Activated CD8-positive, alpha-beta memory T cell treated with anti-CD3 and anti-CD28 coated beads for 36 hours (primary cell): ENCODE measurements around the gene EEIG1. TPM values are rescaled to one million over a fixed set of nuclear protein-coding genes. Genes with fewer than 3 reads are reported as not detected.

Experiments used
- CTCF ChIA-PET: fragments of 350-600 bp; sonication (Branson Sonifier 250); formaldehyde crosslinking; loops from one replicate; lab custom pipeline; 2021; ENCODE audit warnings: antibody characterized with exemption; lab: Charles Lee
- POLR2A ChIA-PET: fragments of 350-600 bp; sonication (Branson Sonifier 250); formaldehyde crosslinking; loops from one replicate; lab custom pipeline; 2021; ENCODE audit warnings: antibody characterized with exemption; lab: Charles Lee
- total RNA-seq, 2 experiments: library from RNA; stranded (reverse); gene quantifications; one replicate each; pipeline ENCODE4 v1.2.3, GENCODE V29; 2021

The EEIG1 gene
- total RNA-seq, 2 experiments from 2014 or later = 47.3 to 48.5 TPM

DNA sequence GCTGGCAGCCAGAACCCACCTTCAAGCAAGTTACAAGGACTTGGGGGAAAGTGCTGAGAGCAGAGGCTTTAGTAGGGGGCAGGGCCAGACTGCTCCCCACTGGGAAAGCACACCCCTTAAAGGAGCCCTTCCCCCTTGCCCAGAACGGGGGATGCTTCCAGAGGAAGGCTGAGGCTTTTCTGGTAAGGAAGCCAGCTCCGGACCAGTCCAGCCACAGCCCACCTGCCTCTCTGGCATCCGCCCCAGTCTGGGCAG, 38.9 kb downstream of the EEIG1 start:
- CTCF ChIA-PET = interaction anchor here (0.9 to 6.7 kb wide), 17 partner anchors 8 to 176 kb away, joined by 3 to 117 read pairs (median 6); partner anchors contain the start of genes EEIG1 and PIP5KL1
- POLR2A ChIA-PET = interaction anchor here (0.5 to 1.1 kb wide), 3 partner anchors 25 to 38 kb away, joined by 3 read pairs; partner anchors contain the start of gene ST6GALNAC4

DNA sequence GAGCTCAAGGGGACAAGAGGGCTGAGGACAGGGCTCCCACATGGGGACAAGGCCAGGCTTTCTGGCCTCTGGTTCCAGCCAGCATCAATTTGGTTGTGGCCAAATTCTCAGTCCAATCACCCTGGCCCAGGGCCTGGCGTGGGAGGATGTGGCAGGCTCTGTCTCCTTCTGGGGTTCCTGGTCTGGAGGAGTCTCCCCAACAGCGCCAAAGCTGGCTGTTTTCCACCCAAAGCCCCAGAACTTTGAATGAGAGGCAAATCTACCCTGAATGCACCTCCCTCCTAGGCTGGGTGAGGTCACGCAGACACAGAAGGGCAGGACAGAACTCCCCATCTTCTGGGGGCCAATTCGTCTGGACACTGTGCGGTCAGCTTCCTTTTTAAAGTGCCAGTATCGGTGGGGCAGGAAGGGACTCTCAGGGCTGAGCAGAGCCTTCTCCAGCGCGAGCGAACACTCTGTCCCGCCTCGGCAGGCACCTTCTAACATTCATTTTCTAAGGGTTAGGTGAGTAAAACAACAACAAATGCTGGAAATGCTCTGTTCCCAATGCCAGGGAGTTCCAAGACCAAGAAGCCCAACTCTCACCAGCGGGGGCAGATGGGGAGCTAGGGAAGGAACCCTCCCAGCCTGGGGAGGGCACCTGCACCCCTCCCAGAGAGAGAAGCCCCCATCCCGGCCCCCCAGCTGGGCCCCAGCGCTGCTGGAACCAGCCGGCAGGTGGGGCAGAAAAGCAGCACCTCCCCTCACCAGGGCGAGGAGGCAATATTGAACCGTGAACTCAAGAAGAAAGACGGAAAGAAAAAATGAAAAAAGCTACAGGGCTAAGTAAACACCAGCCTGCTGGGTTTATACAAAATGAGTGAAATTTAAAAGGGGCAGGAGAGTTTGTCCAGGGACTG, 39.5 kb downstream of the EEIG1 start:
- POLR2A ChIA-PET = interaction anchor here (0.7 to 1.1 kb wide), 2 partner anchors 25 to 39 kb away, joined by 3 read pairs; partner anchors contain the start of gene ST6GALNAC4
- CTCF ChIA-PET = interaction anchor here (0.6 to 6.7 kb wide), 10 partner anchors 8 to 349 kb away, joined by 3 to 117 read pairs (median 7); partner anchors contain the start of genes EEIG1 and PIP5KL1

DNA sequence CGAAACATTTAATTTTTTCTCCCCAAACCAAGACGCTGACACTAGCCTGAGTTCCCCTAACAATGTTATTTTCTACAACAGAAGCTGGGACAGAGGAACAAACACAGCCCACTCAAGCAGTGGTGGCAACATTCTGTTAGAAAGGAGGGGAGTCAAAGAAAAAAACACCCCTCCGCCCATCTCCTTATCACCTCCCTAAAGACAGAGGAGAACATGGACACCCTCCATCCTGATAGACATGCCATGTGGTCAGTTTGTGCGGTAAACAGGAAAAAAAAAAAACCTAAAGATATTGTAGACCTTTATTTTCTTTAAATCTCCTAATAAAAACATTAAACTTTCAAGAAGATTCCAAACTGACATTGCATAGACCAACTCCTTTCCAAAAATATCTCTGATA, 40.2 kb downstream of the EEIG1 start:
- ChIA-PET CTCF (interaction anchor here (2.8 to 6.7 kb wide), 3 partner anchors 13 to 93 kb away, joined by 10 to 117 read pairs (median 66); no protein-coding TSS in a partner anchor), POLR2A (no interaction called here)

DNA sequence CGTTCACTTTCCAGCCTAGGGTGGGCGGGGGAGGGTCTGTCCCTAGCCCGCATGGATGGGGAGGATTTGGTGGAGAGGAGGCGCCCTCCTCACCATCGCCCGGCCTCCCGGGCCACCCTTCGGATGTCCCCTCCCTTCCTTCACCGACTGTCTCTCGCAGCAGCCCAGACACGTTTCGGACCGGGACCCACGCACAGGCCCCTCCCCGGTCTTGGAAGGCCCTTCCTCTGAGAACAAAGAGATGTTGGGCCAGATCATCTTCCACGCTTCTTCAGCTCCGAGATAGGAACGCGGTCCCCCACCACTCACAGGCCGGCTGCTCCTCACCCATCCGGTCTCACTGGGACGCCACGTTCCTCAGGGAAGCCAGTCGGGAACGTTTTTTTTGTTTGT, 42.5 kb downstream of the EEIG1 start:
- POLR2A ChIA-PET = no interaction called here
- CTCF ChIA-PET = interaction anchor here (4.3 kb wide), 1 partner anchor 97 kb away, joined by 17 read pairs; no protein-coding TSS in a partner anchor

DNA sequence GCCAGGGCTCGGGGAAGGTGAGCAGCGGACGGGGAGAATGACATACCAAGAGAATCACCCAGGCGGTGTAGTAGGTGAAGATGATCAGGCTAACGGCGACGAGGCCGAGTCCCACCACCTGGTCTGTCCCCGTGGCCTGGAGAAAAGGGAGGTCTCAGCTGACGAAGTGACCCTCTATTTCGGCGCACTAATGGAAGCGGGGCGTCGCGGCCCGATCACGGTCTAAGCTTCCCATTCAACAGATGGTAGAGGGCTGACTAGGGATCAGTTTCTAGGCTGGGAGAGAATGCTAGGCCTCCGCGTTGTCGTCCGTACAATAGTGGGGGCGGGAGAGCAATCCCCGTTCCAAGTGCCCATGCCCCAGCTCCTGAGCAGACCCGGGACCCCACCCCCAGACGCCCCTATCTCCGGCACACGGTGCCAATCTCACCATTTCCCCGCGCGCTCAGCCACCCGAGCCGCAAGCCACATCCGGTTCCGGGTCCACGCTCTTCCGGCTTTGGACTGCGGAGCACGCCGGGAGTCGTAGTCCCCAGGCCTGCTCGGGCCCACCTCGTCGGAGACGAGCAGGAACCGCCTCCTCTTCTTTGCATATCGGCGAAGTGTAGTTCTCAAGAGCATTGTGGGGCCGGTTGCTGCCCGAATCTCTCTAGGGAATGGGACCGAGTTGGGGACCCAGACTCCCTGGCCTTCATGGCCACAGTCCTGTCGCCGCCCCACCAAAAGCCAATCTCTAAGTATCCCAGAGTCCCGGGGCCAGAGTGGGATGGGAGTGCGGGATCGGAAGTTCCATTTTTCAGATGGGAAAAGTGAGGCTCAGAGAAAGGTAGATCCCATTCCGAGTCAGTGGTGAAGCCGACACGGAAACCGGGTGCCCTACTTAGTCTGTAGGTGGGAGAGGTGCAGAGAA, 43.1 kb downstream of the EEIG1 start, which contains the start of gene DPM2:
Gene DPM2, minus strand, starts transcription at position 467 of the 910 bp plus-strand sequence. Its CDS starts 34 bp downstream, at position 433.
- ChIA-PET POLR2A (interaction anchor here (0.5 to 1.4 kb wide), 4 partner anchors 21 to 191 kb away, joined by 3 to 4 read pairs (median 4); partner anchors contain the start of genes EEIG1 and ST6GALNAC4), CTCF (interaction anchor here (0.6 to 4.3 kb wide), 7 partner anchors 17 to 97 kb away, joined by 3 to 17 read pairs (median 4); partner anchors contain the start of gene EEIG1)

DNA sequence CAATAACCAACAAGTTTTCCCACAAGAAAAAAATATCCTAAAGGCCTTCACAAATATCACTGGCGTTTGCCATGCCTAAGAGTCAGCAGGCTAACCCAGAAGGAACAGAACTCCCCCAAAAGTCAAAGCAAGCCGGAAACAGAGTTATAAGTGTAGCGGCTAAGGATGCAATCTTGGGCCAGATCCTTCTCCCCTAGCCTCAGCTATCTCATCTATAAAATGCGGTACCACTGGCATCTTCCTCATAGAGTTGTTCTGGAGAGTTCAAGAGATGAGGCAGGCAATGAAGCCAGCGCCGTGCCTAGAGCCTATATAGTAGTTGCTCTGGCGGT, 43.8 kb downstream of the EEIG1 start:
- ChIA-PET POLR2A (interaction anchor here (0.5 to 1.4 kb wide), 4 partner anchors 20 to 191 kb away, joined by 3 to 4 read pairs (median 4); partner anchors contain the start of genes EEIG1 and ST6GALNAC4), CTCF (interaction anchor here (0.6 to 4.3 kb wide), 8 partner anchors 16 to 151 kb away, joined by 3 to 17 read pairs (median 4); partner anchors contain the start of genes CDK9 and EEIG1)

DNA sequence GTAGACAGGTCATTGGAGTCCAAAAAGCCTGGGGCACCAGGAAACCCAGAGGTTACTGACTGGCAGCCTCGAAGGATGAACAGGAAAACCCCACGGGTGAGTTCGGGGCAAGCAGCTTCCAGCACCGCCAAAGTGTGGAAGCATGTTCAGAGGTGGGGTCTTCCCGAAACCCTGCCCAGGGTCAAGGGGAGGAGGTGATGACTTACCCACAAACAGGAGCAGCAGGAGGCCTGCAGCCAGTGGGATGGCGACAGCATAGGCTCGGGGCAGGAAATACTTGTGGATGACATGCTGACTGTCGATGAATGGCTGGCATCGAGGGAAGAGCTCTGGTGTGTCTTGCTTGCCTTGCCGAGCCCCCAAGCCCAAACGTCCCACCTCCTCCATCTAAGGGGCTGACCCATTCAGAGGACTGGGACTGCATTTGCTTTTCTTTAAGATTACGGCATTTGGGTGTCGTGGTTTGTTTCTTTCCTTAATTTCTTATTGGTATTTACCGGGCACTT, 44.4 kb downstream of the EEIG1 start:
- ChIA-PET CTCF (interaction anchor here (0.6 to 4.3 kb wide), 6 partner anchors 15 to 151 kb away, joined by 3 to 17 read pairs (median 4); partner anchors contain the start of genes CDK9 and EEIG1), POLR2A (interaction anchor here (0.5 to 1.4 kb wide), 3 partner anchors 19 to 192 kb away, joined by 3 to 4 read pairs (median 3); partner anchors contain the start of gene ST6GALNAC4)

DNA sequence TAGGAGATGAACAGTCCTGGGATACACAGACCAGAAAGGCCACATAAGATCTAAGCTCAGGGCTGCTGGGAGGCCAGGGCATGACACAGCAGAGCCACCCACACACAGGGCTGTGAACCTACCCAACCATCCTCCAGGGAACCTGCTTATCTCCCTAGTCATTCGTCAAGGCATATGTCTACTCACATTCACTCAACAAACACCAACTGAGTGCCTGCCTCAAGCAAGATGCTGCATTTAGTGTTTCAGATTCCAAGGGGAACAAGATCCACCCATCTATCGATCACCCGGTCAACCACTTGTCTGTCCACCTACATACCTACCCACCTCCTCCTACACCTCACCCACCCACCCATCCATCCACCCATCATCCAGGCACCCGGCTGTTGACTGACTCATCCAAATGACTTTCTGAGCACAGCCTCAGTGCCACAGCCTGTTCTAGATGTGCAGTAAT, 45.0 kb downstream of the EEIG1 start:
- CTCF ChIA-PET = interaction anchor here (1.9 to 4.3 kb wide), 2 partner anchors 15 to 99 kb away, joined by 5 to 17 read pairs; no protein-coding TSS in a partner anchor
- POLR2A ChIA-PET = interaction anchor here (0.5 kb wide), 1 partner anchor 55 kb away, joined by 3 read pairs; no protein-coding TSS in a partner anchor

DNA sequence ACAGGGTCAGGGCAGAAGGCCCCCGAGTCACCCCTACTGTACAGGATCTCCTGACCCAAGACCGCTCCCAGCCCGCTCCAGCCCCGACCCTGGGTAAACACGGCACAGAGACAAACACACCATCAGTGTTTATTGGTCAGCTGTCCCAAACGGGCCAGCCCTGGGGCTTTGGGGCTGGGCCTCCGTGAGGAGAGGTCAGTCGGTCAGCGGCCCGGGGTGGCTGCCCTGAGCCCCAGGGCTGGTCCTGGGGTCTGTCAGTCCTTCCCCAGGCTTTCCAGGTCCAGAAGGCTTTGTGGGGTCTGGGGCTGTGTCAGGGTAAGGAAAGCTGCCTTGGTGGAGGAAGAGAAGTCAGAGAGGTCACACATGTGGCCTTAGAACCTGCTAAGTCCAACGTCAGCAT, 45.8 kb downstream of the EEIG1 start:
- CTCF ChIA-PET = interaction anchor here (0.8 to 4.3 kb wide), 2 partner anchors 9 to 100 kb away, joined by 3 to 17 read pairs; no protein-coding TSS in a partner anchor
- POLR2A ChIA-PET = no interaction called here

DNA sequence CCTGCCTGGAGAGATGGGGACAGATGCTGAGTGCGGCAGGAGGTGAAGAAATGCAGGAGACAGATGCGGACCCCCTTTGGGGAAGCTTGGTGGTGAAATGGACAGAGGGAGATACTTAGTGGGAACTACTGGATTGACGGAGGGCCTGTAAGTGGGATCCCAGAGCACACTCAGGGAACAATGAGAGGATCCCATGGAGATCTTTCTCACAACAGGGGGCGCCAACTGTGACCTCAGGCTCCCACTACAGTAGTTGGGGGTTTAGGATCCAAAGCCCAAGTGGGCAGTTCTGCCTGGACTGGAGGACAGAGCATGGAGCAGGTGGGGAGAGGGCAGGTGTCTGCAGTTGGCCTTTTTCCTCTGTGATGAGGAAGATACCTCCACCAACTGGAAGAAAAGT, 46.5 kb downstream of the EEIG1 start:
- CTCF ChIA-PET = interaction anchor here (1.2 to 4.3 kb wide), 3 partner anchors 8 to 101 kb away, joined by 3 to 17 read pairs (median 6); no protein-coding TSS in a partner anchor
- POLR2A ChIA-PET = no interaction called here

DNA sequence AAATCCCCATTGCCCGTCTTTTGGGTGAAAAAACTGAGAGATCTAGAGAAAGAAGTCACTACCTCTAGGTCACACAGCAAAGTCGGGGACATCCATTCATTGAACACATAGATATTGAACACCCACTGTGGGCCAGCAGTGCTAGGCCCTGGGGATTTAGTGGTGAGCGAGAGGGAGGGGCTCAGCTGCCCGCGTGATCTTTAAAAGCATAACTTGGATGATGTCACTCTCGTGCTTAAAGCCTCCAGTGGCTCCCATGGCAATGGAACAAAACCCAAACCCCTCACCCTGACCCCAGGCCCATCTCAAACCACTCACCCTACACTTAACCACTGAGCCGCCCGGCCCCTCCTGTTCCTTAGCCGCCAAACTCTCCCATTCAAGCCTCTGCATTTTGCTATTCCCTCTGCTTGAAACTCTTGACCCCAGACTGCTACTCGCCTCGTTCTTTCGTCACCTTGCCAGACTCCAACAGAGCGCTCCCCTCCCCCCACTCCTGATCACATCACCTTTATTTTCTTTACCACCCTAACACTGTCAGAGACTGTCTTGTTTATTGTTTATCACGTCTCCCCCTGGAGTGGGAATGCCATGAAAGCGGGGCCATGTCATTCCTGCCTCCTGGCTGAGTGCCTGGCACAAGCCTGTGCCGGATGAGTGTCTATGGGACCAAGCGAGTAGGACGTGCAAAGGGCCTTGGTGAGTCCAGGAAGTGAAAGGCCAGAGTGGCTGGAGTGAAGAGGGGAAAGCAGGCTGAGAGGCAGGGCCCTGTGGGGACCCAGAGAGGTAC, 49.5 kb downstream of the EEIG1 start:
- ChIA-PET POLR2A (interaction anchor here (1.0 kb wide), 1 partner anchor 196 kb away, joined by 5 read pairs; the partner anchor contains the start of gene TOR2A), CTCF (interaction anchor here (1.3 to 2.1 kb wide), 2 partner anchors 12 to 104 kb away, joined by 3 to 8 read pairs; no protein-coding TSS in a partner anchor)

Other genes starting within 250 kb of the EEIG1 start
- gene TOR2A, start 245.7 kb downstream of the EEIG1 start, total RNA-seq = 10 to 100 TPM; 24.9 TPM
- 10 to 100 TPM; 17.4 to 18.3 TPM for gene SH2D3C, start 202.3 kb downstream of the EEIG1 start, total RNA-seq
- gene CDK9, start 195.0 kb downstream of the EEIG1 start, total RNA-seq = 100 to 1,000 TPM; 103 to 109 TPM
- gene FPGS, start 178.1 kb downstream of the EEIG1 start, total RNA-seq = 100 to 1,000 TPM; 106 to 107 TPM
- gene ENG, start 126.3 kb downstream of the EEIG1 start, total RNA-seq = 10 to 100 TPM; 19.0 to 20.5 TPM
- gene AK1, start 103.3 kb downstream of the EEIG1 start, total RNA-seq = 10 to 100 TPM; 11.6 to 12.6 TPM
- 10 to 100 TPM; 52.6 to 61.1 TPM for gene ST6GALNAC6, start 81.4 kb downstream of the EEIG1 start, total RNA-seq
- 10 to 100 TPM; 44.1 to 44.2 TPM for gene ST6GALNAC4, start 63.9 kb downstream of the EEIG1 start, total RNA-seq
- 1 to 10 TPM; 1.0 to 2.5 TPM for gene PIP5KL1, start 50.2 kb downstream of the EEIG1 start, total RNA-seq
- 10 to 100 TPM; 74.8 to 76.5 TPM for gene DPM2, start 43.1 kb downstream of the EEIG1 start, total RNA-seq
- gene NAIF1, start 86.3 kb upstream of the EEIG1 start, total RNA-seq = 10 to 100 TPM; 13.3 to 15.1 TPM
- 10 to 100 TPM; 15.5 to 16.0 TPM for gene SLC25A25, start 87.2 kb upstream of the EEIG1 start, total RNA-seq
- 10 to 100 TPM; 68.3 to 68.6 TPM for gene PTGES2, start 146.7 kb upstream of the EEIG1 start, total RNA-seq
- gene LCN2, start 168.5 kb upstream of the EEIG1 start, total RNA-seq = not detected
- gene BBLN, start 179.3 kb upstream of the EEIG1 start, total RNA-seq = 10 to 100 TPM; 74.3 to 75.8 TPM
- 100 to 1,000 TPM; 115 to 119 TPM for gene CIZ1, start 210.6 kb upstream of the EEIG1 start, total RNA-seq
- under 1 TPM; 0.40 to 0.65 TPM for gene DNM1, start 222.4 kb upstream of the EEIG1 start, total RNA-seq